ENCODE results near the gene HSPB2.
"Not testable (repeated sequence)": the region's sequence is repeated elsewhere in the genome, so short reads cannot be mapped to it uniquely, and the experiment has no call there.

HSPB2 gene

DNA sequence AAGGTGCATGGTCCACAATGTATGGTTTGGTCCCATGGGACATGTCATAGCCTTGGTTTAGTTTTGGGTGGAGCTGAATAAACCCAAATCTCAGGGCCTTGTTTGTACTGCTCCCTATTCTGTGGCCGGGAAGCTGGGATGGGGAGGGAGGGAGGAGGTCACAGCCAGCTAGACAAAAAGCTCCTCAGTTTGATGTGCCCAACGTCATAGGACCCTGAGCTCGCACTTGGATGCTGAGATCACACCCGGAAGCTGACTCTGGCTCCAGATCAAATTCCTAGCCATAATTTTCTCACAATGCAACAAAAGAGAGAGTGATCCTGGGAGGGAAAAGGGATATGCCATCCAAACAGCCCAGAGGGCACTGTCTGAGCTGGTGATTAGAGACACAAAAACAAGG lies 1.5 kb downstream of the HSPB2 start:
- DNase-seq (ENCODE audit: low read depth in 2 of 2), result no peak

- DNase-seq (ENCODE audit: low read depth in 2 of 2), result no peak
Measured at GRCh38 chr11:111916768-111917167, 4.2 kb downstream of the HSPB2 start.

GRCh38 chr11:111917312-111917711 lies 4.8 kb downstream of the HSPB2 start:
- no peak for DNase-seq (ENCODE audit: low read depth in 2 of 2)

DNA sequence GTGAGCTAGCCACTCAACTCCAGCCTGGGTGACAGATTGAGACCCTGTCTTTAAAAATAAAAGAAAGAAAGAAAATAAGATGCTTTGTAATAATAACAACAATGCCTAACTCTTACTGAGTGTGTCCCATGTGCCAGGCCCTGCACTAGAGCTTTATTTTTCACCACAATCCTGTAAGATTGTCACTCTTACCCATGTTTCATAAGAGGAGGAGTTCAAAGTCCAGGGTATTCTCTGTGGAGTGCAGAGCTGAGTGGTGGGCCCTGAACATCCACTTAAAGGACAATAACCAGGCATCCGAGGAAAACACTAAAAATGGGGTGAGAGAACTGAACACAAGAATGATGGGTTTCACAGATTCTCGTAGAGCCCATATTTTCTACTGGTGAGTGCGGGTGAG lies 5.3 kb downstream of the HSPB2 start:
- DNase-seq (ENCODE audit: low read depth in 2 of 2), result no peak

- no peak for DNase-seq (ENCODE audit: low read depth in 2 of 2)
Measured at GRCh38 chr11:111918390-111919256, 6.1 kb downstream of the HSPB2 start, which contains the start of gene C11orf52. TSS of gene C11orf52 (plus strand) at chr11:111918913. CDS start at chr11:111918973, 60 bp downstream.

- no peak for DNase-seq (ENCODE audit: low read depth in 2 of 2)
Measured at GRCh38 chr11:111920908-111921307, 8.4 kb downstream of the HSPB2 start.

GRCh38 chr11:111921541-111922230 lies 9.2 kb downstream of the HSPB2 start:
- no peak for DNase-seq (ENCODE audit: low read depth in 2 of 2)

GRCh38 chr11:111922803-111923202 lies 10.3 kb downstream of the HSPB2 start:
- DNase-seq (ENCODE audit: low read depth in 2 of 2), result no peak

DNA sequence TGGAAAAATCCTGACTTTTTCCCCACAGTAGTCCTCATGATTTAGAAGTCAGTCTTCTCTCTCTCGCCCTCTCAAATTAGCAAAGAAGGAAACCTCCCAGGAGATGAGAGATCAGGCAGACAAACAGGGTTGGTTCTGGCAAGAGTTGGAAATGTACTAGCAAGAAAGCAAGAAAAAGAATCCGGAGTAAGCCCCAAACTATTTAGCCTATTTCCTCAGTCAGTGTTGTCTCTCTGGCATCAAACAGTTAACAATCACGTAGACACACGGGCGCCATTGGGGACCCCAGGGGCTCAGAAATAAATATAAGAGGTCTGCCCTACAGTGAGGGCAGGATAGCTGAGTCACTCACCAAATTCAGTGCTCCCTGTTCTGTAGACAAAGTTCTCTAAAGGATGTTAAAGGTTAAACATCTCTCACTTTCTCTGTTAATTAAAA lies 10.8 kb downstream of the HSPB2 start:
- no peak for DNase-seq (ENCODE audit: low read depth in 2 of 2)

DNA sequence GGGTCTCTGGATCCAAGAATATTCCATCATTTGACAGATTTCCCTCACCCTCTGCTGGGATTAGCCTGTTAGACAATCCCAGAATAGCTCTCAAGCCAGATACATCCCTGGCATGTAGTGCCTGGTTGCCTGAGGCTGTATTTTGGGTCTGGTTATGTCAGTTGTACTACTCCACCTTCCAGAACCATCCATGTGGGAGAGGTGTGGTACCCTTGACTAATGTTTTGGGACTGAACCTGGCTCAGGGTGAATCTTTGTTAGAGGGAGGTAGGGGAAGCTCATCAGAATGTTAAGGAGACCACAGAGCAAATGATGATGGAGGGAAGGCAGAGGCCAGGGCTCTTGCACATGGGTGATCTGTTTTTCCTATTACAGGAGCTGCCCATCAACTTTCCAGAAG lies 11.4 kb downstream of the HSPB2 start:
- no peak for DNase-seq (ENCODE audit: low read depth in 2 of 2)

DNA sequence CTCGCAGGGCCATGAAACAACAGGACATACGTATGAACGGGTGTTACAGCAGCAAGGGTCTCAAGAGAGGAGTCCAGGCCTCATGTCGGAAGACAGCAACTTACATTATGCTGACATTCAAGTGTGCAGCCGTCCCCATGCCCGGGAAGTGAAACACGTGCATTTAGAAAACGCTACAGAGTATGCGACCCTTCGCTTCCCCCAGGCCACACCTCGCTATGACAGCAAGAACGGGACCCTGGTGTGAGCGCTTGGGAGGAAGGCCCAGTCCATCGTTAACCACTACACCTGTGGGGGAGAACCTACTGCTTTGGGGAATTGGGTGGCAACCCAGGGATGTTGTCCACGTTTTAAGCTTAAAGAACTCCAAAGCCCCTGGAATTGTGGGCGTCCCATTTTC lies 13.4 kb downstream of the HSPB2 start:
- no peak for DNase-seq (ENCODE audit: low read depth in 2 of 2)

GRCh38 chr11:111926505-111927391 lies 14.2 kb downstream of the HSPB2 start:
- peak; percentile 92 to 96 for DNase-seq (ENCODE audit: low read depth in 2 of 2)

GRCh38 chr11:111930472-111930871 lies 17.9 kb downstream of the HSPB2 start:
- DNase-seq (ENCODE audit: low read depth in 2 of 2), result no peak

GRCh38 chr11:111932611-111932950 lies 20.0 kb downstream of the HSPB2 start:
- DNase-seq (ENCODE audit: low read depth in 2 of 2), result no peak

- DNase-seq (ENCODE audit: low read depth in 2 of 2), result not testable (repeated sequence)
Measured at GRCh38 chr11:111933176-111933575, 20.6 kb downstream of the HSPB2 start.

GRCh38 chr11:111933872-111934271 lies 21.3 kb downstream of the HSPB2 start:
- no peak for DNase-seq (ENCODE audit: low read depth in 2 of 2)

- no peak for DNase-seq (ENCODE audit: low read depth in 2 of 2)
Measured at GRCh38 chr11:111934306-111934705, 21.8 kb downstream of the HSPB2 start.

GRCh38 chr11:111935317-111936039 lies 22.9 kb downstream of the HSPB2 start:
- DNase-seq (ENCODE audit: low read depth in 2 of 2), result no peak

GRCh38 chr11:111936040-111936540 lies 23.6 kb downstream of the HSPB2 start:
- no peak for DNase-seq (ENCODE audit: low read depth in 2 of 2)

- DNase-seq (ENCODE audit: low read depth in 2 of 2), result no peak
Measured at GRCh38 chr11:111937461-111937769, 24.9 kb downstream of the HSPB2 start.

- no peak for DNase-seq (ENCODE audit: low read depth in 2 of 2)
Measured at GRCh38 chr11:111937844-111938243, 25.3 kb downstream of the HSPB2 start.
